NCI-H2029 (cell line): ENCODE data around the gene TUG1.

Source experiments
- DNase-seq: peaks from one replicate; lab custom pipeline; 2025; lab: John Stamatoyannopoulos, UW

The TUG1 gene

GRCh38 chr22:30968924-30969531 is at the start of gene TUG1:
TUG1 (plus strand) TSS chr22:30969265.
- peak; percentile 95 for DNase-seq

GRCh38 chr22:30919973-30920372 is 49.1 kb upstream of the TUG1 start:
- no peak for DNase-seq

- DNase-seq: no peak
Observed at GRCh38 chr22:30920407-30920806, 48.7 kb upstream of the TUG1 start.

DNA sequence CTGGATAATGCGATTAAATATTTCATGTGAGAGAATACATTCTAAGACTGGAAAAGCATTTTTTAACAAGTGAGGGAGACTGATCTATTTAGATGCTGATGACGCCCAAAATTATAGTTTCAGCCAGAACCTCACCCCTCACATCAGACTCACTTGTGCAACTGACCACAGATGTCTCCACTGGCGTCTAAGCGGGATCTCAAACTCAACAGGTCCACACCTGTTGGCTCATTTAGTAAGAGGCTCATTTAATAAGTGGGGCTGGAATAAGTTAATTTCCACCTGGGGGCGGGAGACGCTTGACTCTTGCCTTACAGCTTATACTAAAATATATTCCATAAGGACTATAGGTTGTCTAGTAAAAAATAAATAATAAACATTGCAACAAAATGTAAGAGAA is 48.0 kb upstream of the TUG1 start:
- no peak for DNase-seq

- DNase-seq: no peak
Observed at GRCh38 chr22:30922151-30922611, 46.9 kb upstream of the TUG1 start.

- DNase-seq: no peak
Observed at GRCh38 chr22:30923168-30923900, 45.7 kb upstream of the TUG1 start.

DNA sequence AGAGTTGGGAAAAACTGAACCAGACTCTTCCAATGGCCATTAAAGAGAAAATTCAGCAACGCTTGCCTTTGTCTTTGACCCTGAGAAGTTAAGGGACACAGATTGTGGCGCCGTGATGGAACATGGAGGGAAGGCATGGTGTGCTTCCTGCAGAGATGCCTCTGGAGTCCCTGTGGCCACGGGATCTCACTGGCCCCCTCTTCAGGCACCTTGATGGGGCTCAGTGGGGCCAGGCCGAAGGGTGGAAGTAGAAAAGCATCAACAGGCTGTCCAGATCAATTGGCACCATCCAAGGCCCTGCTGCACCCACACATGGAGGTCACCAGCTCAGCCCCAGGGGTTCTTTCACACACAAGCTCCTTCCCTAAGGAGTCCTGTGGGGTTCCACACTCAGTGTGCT is 43.4 kb upstream of the TUG1 start:
- DNase-seq: no peak

GRCh38 chr22:30926706-30927105 is 42.4 kb upstream of the TUG1 start:
- DNase-seq: no peak

DNA sequence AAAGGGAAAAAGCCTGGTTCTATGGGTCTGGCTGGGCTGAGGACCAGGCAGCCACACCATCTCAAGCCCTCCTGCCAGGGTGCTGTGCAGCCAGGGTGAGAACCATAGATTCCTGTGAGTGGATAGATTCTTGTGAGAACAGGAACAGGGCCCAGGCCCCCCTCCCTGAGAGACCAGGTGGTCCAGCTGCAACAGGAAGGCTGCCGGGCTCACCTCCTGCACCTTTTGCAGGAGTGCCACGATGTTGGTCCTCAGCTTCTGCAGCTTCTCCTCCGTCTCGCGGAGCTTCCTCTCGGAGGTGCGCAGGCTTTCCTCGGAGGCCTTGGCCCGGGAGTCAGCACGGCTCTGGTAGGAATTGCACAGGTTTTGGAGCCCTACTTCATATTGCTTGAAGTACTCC is 41.3 kb upstream of the TUG1 start:
- DNase-seq: no peak

DNA sequence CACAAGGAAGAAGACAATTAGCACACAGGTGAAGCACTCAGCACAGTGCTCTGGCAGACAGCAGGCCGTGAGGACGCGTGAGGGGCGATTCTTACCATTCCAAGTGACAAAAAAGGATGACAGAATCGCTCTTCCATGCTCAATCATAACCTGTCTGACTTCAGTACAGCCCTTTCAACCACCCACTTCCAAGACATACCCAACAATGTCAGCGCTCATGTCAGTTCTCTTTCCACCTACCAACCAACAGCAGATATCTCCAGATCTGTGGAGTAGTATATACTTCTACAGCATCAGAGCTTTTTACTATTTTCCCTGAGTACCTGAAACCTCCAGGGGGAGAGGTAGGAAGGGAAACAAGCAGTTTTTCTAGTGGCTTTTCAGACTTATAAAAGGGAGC is 40.7 kb upstream of the TUG1 start:
- no peak for DNase-seq

DNA sequence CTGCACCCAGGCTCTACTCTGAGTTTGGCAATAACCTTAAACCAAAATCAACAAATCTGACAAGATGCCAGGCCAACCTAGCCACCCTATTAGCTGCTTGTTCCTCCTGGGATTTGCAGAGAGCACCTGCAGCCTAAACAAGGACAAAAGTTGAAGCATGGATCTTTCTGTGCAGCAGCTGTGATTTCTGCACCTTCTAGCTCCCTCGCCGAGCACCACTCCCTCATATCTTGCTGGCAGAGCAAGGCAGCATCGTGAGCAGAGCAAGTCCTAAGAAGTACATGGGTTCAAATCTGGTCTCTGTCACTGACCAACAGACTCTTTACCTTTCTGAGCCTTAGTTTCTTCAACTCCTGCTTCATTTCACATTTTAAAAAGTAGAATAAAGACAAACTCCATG is 38.8 kb upstream of the TUG1 start:
- no peak for DNase-seq

DNA sequence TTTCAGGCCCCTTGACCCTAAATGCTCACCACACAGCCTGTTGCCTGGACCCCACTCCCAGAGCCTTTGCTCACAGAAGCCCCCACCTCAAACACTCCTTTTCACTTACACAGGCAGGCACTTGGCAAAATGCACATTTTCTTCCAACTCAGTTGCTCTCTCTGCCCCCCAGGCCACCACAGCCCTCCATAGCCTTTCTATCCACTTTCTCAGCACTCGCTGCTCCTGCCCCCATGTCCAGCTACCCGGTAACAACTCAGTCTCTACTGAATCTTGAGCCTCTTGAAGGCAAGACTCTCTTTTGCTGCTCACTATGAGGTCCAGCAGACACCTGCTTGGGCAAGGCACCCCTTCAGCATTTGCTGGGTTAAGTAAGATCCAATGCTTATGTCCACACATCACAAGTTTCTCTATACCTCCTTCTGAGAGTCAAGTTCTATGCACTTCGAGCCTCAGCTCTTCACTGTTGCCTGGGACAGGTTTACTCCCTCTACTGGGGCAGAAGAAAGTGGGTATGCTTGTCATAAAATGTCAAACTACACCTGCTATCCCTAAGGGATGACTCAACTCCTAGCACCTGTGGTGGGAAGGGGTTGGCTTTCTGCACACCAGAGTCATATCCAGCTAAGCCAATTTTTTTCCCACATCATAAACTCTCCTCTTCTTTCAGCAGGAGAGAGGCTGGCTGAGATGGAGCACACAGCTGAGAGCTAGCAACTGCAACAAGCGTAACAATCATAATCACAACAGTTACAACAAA is 37.3 kb upstream of the TUG1 start:
- DNase-seq: no peak

DNA sequence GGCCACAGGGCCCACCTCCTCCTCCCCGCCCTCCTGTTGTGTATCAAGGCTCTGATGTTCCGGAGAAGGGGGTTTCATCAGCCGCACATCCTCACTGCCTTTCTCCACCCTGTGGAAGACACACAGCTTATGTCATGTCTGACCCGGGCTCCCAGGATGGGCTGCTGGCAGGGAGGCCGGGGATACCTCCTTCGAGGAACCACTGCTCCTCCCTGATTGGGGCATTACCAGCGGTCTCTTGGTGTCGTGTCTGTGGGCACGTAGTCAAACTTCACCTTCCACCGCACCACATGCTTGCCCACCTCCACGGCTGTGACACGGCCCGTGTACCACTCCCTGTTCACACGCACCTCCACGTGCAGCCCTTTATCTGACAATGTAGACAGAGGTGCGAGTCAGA is 36.4 kb upstream of the TUG1 start:
- no peak for DNase-seq

DNA sequence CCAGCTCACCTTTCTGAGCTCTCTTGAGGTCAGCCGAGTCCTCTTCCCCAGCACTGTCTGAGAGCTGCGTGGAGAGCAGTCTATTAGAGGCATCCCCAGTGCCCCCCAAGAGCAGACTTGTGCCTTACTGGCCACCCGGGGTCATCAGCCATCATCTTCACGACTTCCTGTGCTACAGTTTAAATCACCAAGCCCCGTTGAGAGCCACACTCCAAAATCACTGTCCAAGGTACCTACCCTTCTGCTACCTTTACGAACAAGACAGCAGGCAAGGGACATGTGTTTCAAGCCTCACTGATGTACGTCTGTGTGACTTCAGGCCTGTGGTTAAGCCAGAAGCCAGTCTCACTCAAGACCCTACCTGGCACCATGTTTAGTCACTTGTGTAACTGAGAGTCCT is 35.6 kb upstream of the TUG1 start:
- DNase-seq: no peak

DNA sequence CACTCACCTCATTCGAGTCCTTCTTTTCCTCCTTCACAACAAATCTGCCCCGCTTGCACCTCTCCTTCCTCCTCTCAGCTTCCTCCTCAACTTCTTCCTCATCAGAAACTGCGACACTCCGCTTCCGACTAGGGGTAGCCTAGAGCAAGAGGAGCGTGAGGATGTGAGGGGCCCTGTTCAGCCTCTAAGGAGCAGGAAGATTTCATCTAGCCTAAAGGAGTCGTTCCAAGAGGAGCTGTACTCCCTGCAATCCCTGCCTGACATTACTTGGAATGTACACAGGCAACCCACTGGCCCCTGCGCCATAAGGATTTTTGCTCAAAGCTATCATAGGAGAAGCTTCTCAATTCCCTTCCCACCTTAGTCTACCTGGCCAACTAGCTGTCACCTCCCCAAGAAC is 35.0 kb upstream of the TUG1 start:
- no peak for DNase-seq

DNA sequence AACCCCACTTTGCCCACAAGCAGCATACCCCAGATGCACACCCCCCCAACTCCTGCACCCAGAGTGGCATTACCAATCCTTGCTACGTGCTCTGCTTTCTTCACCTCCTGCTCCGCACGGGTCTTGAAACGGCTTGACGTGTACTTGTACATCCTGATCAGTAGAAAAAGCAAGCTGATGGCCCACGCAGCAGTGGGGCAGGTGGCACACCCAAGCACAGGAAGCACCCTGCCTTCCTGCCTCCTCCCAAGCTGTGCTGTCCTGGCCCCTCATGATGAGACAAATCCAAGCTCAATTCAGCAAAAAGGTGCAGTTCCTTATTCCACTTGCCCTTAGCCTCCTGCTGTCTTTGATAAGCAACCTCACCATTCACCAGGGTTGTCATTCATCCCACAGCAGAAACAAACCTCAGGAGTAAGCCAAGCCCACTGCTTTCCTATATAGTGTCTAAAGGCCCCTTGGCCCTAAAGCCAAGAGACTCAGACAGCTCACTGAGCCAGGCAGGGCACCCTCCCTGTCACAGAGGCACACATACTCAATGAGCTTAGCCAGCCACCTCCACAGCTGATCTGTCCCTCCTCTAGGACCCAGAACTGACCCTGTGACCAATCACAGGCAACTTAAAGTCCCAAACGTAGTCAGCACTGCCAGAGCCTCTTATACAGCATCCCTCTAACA is 28.2 kb upstream of the TUG1 start:
- no peak for DNase-seq

DNA sequence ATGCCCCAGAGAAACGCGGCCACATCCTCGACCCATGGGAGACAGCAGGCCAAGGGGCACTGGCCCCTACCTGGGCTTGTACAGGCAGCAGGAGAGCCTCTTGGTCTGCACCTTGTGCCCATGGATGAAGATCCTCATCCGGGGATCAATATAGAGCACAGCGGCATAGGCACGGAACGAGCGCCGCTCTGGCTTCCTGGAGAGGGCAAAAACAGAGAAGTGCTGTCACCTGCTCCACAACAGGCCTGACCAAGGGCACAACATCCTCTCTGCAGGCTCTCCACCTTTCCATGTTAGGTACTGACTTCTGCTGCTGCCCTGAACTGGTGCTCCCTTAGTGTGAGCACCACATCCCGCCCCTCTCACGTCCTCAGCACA is 27.7 kb upstream of the TUG1 start:
- DNase-seq: no peak

DNA sequence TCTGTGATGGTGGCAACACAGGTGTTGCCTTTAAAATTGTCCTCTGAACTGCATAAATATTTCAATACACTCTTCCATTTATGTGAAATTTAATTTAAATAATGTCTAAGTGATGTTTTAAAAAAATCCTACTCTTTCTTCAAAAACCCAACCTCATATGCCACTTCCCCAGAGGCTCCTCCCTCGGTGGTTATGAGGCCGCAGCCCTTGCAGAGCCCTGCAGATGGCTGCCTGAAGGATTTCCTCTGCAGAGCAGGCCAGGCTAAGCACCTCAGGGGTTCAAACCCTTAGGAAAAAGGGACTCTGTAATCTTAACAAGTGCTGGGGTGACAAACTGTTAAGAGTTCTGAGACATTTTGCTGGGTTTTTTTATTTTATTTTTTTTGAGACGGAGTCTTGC is 25.7 kb upstream of the TUG1 start:
- DNase-seq: no peak

GRCh38 chr22:30944986-30945385 is 24.1 kb upstream of the TUG1 start:
- no peak for DNase-seq

GRCh38 chr22:30945653-30946052 is 23.4 kb upstream of the TUG1 start:
- DNase-seq: no peak

DNA sequence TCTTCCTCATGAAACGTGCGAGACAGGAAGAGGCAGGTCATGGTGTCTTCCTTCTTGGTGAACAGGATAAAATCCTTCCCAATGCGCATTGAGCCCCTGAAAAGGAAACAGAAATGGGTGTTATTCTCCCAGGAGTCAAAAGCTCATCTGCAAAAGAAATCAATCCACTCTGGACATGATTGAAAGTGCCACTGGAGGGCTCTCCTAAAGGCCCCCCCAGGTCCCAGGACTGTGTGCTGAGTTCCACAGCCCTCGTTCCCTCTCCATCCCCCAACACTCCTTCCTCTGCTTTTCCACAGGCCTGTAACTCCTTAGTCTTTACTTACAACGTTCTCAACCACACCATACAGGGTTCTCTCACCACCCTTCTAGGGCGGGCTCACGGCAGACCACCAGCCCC is 22.7 kb upstream of the TUG1 start:
- DNase-seq: no peak

GRCh38 chr22:30947173-30947815 is 21.8 kb upstream of the TUG1 start:
- DNase-seq: no peak
